Neural cell (in vitro differentiated cells): ENCODE data around the gene SLC6A18. TPM values are rescaled to one million over a fixed set of nuclear protein-coding genes. Genes with fewer than 3 reads are reported as not detected.

Experiments used
- H2AFZ ChIP-seq: fragments of 200-600, 300-800 bp; sonication (generic), shearing (Covaris generic); 2 replicates; pipeline ENCODE4 v1.6.0; 2014; ENCODE audit warnings: low read depth, mild to moderate bottlenecking, antibody characterized with exemption, low read length, moderate library complexity
- H3F3A ChIP-seq: fragments of 200-600 bp; shearing (Covaris generic); 2 replicates; pipeline ENCODE4 v1.6.1; 2016; ENCODE audit warnings: mild to moderate bottlenecking, moderate library complexity, mixed read lengths, antibody characterized with exemption, low read length; ENCODE audit not compliant: insufficient read depth, poor library complexity, severe bottlenecking
- H3K27ac ChIP-seq: fragments of 200-600, 300-800 bp; sonication (generic), shearing (Covaris generic); 2 replicates; pipeline ENCODE4 v1.5.1; 2014; ENCODE audit warnings: mild to moderate bottlenecking, low read length, moderate library complexity
- H3K27me3 ChIP-seq: fragments of 300-800, 200-600 bp; sonication (generic), shearing (Covaris generic); 2 replicates; pipeline ENCODE4 v1.6.0; 2014; ENCODE audit warnings: mild to moderate bottlenecking, low read depth, low read length, moderate library complexity; ENCODE audit not compliant: insufficient read depth
- H3K36me3 ChIP-seq: fragments of 300-800, 200-600 bp; sonication (generic), shearing (Covaris generic); 2 replicates; pipeline ENCODE4 v1.5.1; 2014; ENCODE audit warnings: mild to moderate bottlenecking, antibody characterized with exemption, low read length, moderate library complexity; ENCODE audit not compliant: insufficient read depth
- H3K4me2 ChIP-seq: fragments of 300-800, 200-600 bp; sonication (generic), shearing (Covaris generic); 2 replicates; pipeline ENCODE4 v1.6.0; 2014; ENCODE audit warnings: mild to moderate bottlenecking, low read length
- H3K4me3 ChIP-seq: fragments of 300-800, 200-600 bp; sonication (generic), shearing (Covaris generic); 2 replicates; pipeline ENCODE4 v1.5.1; 2014; ENCODE audit warnings: mild to moderate bottlenecking, low read length, moderate library complexity
- H3K79me2 ChIP-seq: fragments of 200-600 bp; shearing (Covaris generic); replicated peaks from 2 replicates; pipeline ENCODE4 v1.6.0; 2014; ENCODE audit warnings: mild to moderate bottlenecking, low read length, moderate library complexity; ENCODE audit not compliant: insufficient read depth
- H3K9ac ChIP-seq: fragments of 300-800, 200-600 bp; sonication (generic), shearing (Covaris generic); 2 replicates; pipeline ENCODE4 v1.6.1; 2016; ENCODE audit warnings: mild to moderate bottlenecking, low read length, mixed read lengths
- H3K9me2 ChIP-seq: fragments of 200-600 bp; shearing (Covaris generic); 2 replicates; pipeline ENCODE4 v1.6.1; 2016; ENCODE audit warnings: mild to moderate bottlenecking, low read length, mixed read lengths; ENCODE audit not compliant: insufficient read depth
- H3K9me3 ChIP-seq: fragments of 200-600, 300-800 bp; sonication (generic), shearing (Covaris generic); 2 replicates; pipeline ENCODE4 v1.6.1; 2016; ENCODE audit warnings: mild to moderate bottlenecking, mixed run types, low read length, moderate library complexity, mixed read lengths
- H4K20me1 ChIP-seq: fragments of 200-600 bp; shearing (Covaris generic); 2 replicates; pipeline ENCODE4 v1.6.1; 2016; ENCODE audit warnings: mild to moderate bottlenecking, mixed run types; ENCODE audit not compliant: insufficient read depth
- CTCF ChIP-seq: fragments of 450-650 bp; IDR thresholded peaks from 2 replicates; pipeline ENCODE4 v1.5.1; 2014; ENCODE audit warnings: antibody characterized with exemption, mild to moderate bottlenecking, moderate library complexity; ENCODE audit not compliant: poor library complexity, severe bottlenecking
- EP300 ChIP-seq: fragments of 450-650 bp; conservative IDR thresholded peaks from 2 replicates; pipeline ENCODE4 v1.6.1; 2014; ENCODE audit warnings: antibody characterized with exemption, mild to moderate bottlenecking, moderate library complexity; ENCODE audit not compliant: poor library complexity, severe bottlenecking
- MXI1 ChIP-seq: fragments of 450-650 bp; conservative IDR thresholded peaks from 2 replicates; pipeline ENCODE4 v1.6.1; 2014; ENCODE audit warnings: antibody characterized with exemption, mild to moderate bottlenecking; ENCODE audit not compliant: poor library complexity, severe bottlenecking
- POLR2AphosphoS5 ChIP-seq: IDR thresholded peaks from 2 replicates; pipeline ENCODE4 v1.6.1; 2012
- RAD21 ChIP-seq: fragments of 450-650 bp; conservative IDR thresholded peaks from 2 replicates; pipeline ENCODE4 v1.6.1; 2014; ENCODE audit warnings: antibody characterized with exemption, mild to moderate bottlenecking, moderate library complexity
- REST ChIP-seq: IDR thresholded peaks from 2 replicates; pipeline ENCODE4 v1.6.1; 2012; ENCODE audit warnings: borderline replicate concordance
- SMC3 ChIP-seq: fragments of 450-650 bp; conservative IDR thresholded peaks from 2 replicates; pipeline ENCODE4 v1.6.1; 2014; ENCODE audit warnings: antibody characterized with exemption, mild to moderate bottlenecking, moderate library complexity; ENCODE audit not compliant: poor library complexity
- TAF1 ChIP-seq: IDR thresholded peaks from 2 replicates; pipeline ENCODE4 v1.6.1; 2012; ENCODE audit warnings: low read depth
- polyA plus RNA-seq: library from polyadenylated mRNA; depleted of rRNA; stranded (reverse); fragments of >200 nt; gene quantifications from 2 replicates; pipeline ENCODE4 v1.2.3, GENCODE V29; 2014

Gene SLC6A18
- polyA plus RNA-seq, 1 donor from 2014 or later, result not detected

GRCh38 chr5:1182360-1182632 is 42.9 kb upstream of the SLC6A18 start:
- Histone ChIP-seq H3K27ac (no peak overlapping the region), H2AFZ (no peak overlapping the region), H3K36me3 (no peaks in the 10 kb centered on the region), H4K20me1 (no peaks in the 10 kb centered on the region), H3K79me2 (no peaks in the 10 kb centered on the region), H3K9me3 (no peaks in the 10 kb centered on the region), H3K27me3 (no peaks in the 10 kb centered on the region), H3K9me2 (no peaks in the 10 kb centered on the region), H3K4me2 (no peak overlapping the region), H3K4me3 (no peak overlapping the region), H3K9ac (no peak overlapping the region), H3F3A (no peaks in the 10 kb centered on the region)
- TF ChIP-seq SMC3 (no peak), EP300 (no peak), RAD21 (no peak), MXI1 (no peak), REST (no peak), POLR2AphosphoS5 (no peak)

GRCh38 chr5:1182633-1183423 is 42.4 kb upstream of the SLC6A18 start:
- Histone ChIP-seq H3F3A (no peaks in the 10 kb centered on the region), H3K36me3 (no peaks in the 10 kb centered on the region), H4K20me1 (no peaks in the 10 kb centered on the region), H3K79me2 (no peaks in the 10 kb centered on the region), H3K27me3 (no peaks in the 10 kb centered on the region), H3K4me3 (no peak overlapping the region), H3K9me2 (no peaks in the 10 kb centered on the region), H3K9me3 (no peaks in the 10 kb centered on the region), H3K9ac (peak overlapping the region; percentile 9), H3K27ac (no peak overlapping the region), H2AFZ (no peak overlapping the region), H3K4me2 (no peak overlapping the region)
- TF ChIP-seq CTCF (no peak), MXI1 (no peak), EP300 (no peak), POLR2AphosphoS5 (no peak)

- Histone ChIP-seq H3K36me3 (no peaks in the 10 kb centered on the region), H2AFZ (no peak overlapping the region), H3K4me2 (no peak overlapping the region), H3K9ac (peak overlapping the region; percentile 9), H3K27me3 (no peaks in the 10 kb centered on the region), H3K9me3 (no peaks in the 10 kb centered on the region), H3F3A (no peaks in the 10 kb centered on the region), H3K27ac (no peak overlapping the region), H3K9me2 (no peaks in the 10 kb centered on the region), H4K20me1 (no peaks in the 10 kb centered on the region), H3K79me2 (no peaks in the 10 kb centered on the region), H3K4me3 (no peak overlapping the region)
- TF ChIP-seq EP300 (no peak), CTCF (no peak), POLR2AphosphoS5 (no peak), TAF1 (no peak), RAD21 (no peak)
Measured at GRCh38 chr5:1183424-1184162, 41.6 kb upstream of the SLC6A18 start.
